ENCODE measurements around the gene AIF1L. TPM values are rescaled to one million over a fixed set of nuclear protein-coding genes. Genes with fewer than 3 reads are reported as not detected.

The AIF1L gene
- total and polyA plus RNA-seq, 2 of the 4 experiments (the other 2 are of a cell fraction), result 0.18 to 0.19 TPM

DNA sequence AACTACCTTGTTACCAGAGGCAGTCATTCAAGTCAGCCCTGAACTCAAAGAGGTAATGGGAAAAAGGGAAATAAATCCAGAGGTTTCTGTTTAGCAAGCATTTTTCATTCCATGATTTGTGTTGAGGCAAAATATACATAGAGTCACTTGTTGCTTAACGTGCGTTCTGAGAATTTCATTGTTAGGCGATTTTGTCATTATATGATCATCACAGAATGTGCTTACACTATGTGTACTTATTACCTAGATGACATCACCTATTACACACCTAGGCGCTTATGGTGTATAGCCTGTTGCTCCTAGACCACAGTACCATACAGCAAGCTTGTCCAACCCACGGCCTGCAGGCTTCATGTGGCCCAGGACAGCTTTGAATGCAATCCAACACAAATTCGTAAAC, 65.3 kb downstream of the AIF1L start:
- Histone ChIP-seq H3K56ac (ENCODE audit: extremely low read depth, insufficient read depth, low read length) (no peak overlapping the region), H3K79me1 (ENCODE audit: low read depth in 1 of 2, low read length in 2 of 2) (peaks cover 2 to 6% of the 10 kb centered on the region in 2 experiments; a peak in 1 of 4 replicates), H3K4me1 (ENCODE audit: control insufficient read depth, insufficient read depth, low read length) (no peaks in the 10 kb centered on the region), H3K18ac (ENCODE audit: low read depth, low read length) (no peak overlapping the region), H3K4ac (ENCODE audit: low read depth, low read length) (no peak overlapping the region), H2BK15ac (ENCODE audit: low read depth, low read length) (no peak overlapping the region), H3K4me3 (ENCODE audit: insufficient read depth, low read depth, low read length) (no peak overlapping the region), H3K27me3 (ENCODE audit: control insufficient read depth, insufficient read depth, low read length) (no peaks in the 10 kb centered on the region), H3K4me2 (ENCODE audit: low read depth, low read length) (no peak overlapping the region), H3K14ac (replicated peaks; ENCODE audit: low read depth, low read length) (no peak overlapping the region), H4K8ac (ENCODE audit: low read depth in 2 of 2, low read length in 2 of 2) (no peak overlapping the region), H2BK120ac (ENCODE audit: low read depth, low read length) (no peak overlapping the region), H3K9ac (ENCODE audit: low read depth, low read length) (no peak overlapping the region), H4K5ac (ENCODE audit: low read depth, low read length) (no peak overlapping the region), H3K27ac (ENCODE audit: insufficient read depth, low read length) (no peak overlapping the region), H4K20me1 (ENCODE audit: insufficient read depth, low read length) (0 out of 2 replicates have a peak, but pooled peaks cover 4% of the 10 kb centered on the region), H3K9me3 (ENCODE audit: control insufficient read depth, insufficient read depth, low read length) (no peaks in the 10 kb centered on the region), H2AK9ac (replicated peaks; ENCODE audit: low read depth, low read length, poor library complexity) (no peak overlapping the region), H2AK5ac (ENCODE audit: low read depth, low read length) (no peak overlapping the region), H3K23ac (ENCODE audit: low read depth, low read length) (no peak overlapping the region), H3K36me3 (ENCODE audit: control insufficient read depth, insufficient read depth, low read length) (peaks cover 44% of the 10 kb centered on the region), H3K9me1 (ENCODE audit: insufficient read depth, low read length) (no peaks in the 10 kb centered on the region), H2AFZ (replicated peaks; ENCODE audit: low read length, poor library complexity) (no peak overlapping the region), H2BK20ac (ENCODE audit: low read depth, low read length) (no peak overlapping the region), H4K91ac (ENCODE audit: insufficient read depth, low read depth, low read length) (no peak overlapping the region), H2BK5ac (ENCODE audit: low read depth, low read length, poor library complexity, severe bottlenecking) (no peak overlapping the region)
- BruUV-seq (replicated peaks), result no TSS peak
- WGBS, 2 experiments (ENCODE audit: extremely low coverage in 2 of 2, insufficient read length in 1 of 2), result 100% methylated on average over 2 of the region's 6 CpGs; no CpG with 5 or more reads in 1 of the 2 experiments
- ChIA-PET POLR2A (ENCODE audit: unreplicated experiment) (no interaction called here), CTCF (interaction anchor here (0.6 kb wide), 1 partner anchor 309 kb away, joined by 5 read pairs; no protein-coding TSS in a partner anchor)
- no peak for TF ChIP-seq BHLHE40 (IDR thresholded peaks at IDR 0.05; ENCODE audit: low read depth, low read length)
- no peak for TF ChIP-seq MAZ (IDR thresholded peaks at IDR 0.05; ENCODE audit: borderline replicate concordance, low read depth, low read length)
- no peak for TF ChIP-seq MXI1 (IDR thresholded peaks at IDR 0.05; ENCODE audit: borderline replicate concordance, low read depth, low read length)
- TF ChIP-seq RAD21 (IDR thresholded peaks at IDR 0.05; ENCODE audit: low read length), result no peak
- TF ChIP-seq, protein P1, sequence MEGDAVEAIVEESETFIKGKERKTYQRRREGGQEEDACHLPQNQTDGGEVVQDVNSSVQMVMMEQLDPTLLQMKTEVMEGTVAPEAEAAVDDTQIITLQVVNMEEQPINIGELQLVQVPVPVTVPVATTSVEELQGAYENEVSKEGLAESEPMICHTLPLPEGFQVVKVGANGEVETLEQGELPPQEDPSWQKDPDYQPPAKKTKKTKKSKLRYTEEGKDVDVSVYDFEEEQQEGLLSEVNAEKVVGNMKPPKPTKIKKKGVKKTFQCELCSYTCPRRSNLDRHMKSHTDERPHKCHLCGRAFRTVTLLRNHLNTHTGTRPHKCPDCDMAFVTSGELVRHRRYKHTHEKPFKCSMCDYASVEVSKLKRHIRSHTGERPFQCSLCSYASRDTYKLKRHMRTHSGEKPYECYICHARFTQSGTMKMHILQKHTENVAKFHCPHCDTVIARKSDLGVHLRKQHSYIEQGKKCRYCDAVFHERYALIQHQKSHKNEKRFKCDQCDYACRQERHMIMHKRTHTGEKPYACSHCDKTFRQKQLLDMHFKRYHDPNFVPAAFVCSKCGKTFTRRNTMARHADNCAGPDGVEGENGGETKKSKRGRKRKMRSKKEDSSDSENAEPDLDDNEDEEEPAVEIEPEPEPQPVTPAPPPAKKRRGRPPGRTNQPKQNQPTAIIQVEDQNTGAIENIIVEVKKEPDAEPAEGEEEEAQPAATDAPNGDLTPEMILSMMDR (conservative IDR thresholded peaks at IDR 0.05; ENCODE audit: low read depth, low read length), result no peak
- TF ChIP-seq NFE2L2 (IDR thresholded peaks at IDR 0.05; ENCODE audit: low read depth, low read length), result no peak
- TF ChIP-seq, protein P2, sequence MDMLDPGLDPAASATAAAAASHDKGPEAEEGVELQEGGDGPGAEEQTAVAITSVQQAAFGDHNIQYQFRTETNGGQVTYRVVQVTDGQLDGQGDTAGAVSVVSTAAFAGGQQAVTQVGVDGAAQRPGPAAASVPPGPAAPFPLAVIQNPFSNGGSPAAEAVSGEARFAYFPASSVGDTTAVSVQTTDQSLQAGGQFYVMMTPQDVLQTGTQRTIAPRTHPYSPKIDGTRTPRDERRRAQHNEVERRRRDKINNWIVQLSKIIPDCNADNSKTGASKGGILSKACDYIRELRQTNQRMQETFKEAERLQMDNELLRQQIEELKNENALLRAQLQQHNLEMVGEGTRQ (IDR thresholded peaks at IDR 0.05; ENCODE audit: low read depth, low read length), result no peak
- TF ChIP-seq RCOR1 (IDR thresholded peaks at IDR 0.05; ENCODE audit: insufficient replicate concordance, low read length), result no peak
- TF ChIP-seq MAFK (IDR thresholded peaks at IDR 0.05; ENCODE audit: low read depth, low read length), result no peak
- TF ChIP-seq RFX5 (IDR thresholded peaks at IDR 0.05; ENCODE audit: low read depth, low read length), result no peak
- no peak for TF ChIP-seq POLR2A (IDR thresholded peaks at IDR 0.05; ENCODE audit: low read depth, low read length)
- no peak for TF ChIP-seq FOS (IDR thresholded peaks at IDR 0.05; ENCODE audit: low read depth, low read length)
- no peak for TF ChIP-seq SMC3 (IDR thresholded peaks at IDR 0.05; ENCODE audit: low read depth, low read length)
- TF ChIP-seq, protein P3, sequence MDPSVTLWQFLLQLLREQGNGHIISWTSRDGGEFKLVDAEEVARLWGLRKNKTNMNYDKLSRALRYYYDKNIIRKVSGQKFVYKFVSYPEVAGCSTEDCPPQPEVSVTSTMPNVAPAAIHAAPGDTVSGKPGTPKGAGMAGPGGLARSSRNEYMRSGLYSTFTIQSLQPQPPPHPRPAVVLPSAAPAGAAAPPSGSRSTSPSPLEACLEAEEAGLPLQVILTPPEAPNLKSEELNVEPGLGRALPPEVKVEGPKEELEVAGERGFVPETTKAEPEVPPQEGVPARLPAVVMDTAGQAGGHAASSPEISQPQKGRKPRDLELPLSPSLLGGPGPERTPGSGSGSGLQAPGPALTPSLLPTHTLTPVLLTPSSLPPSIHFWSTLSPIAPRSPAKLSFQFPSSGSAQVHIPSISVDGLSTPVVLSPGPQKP (IDR thresholded peaks at IDR 0.05; ENCODE audit: borderline replicate concordance, low read depth, low read length), result no peak
- no peak for TF ChIP-seq CHD1 (IDR thresholded peaks at IDR 0.05; ENCODE audit: low read depth, low read length)
- TF ChIP-seq CEBPB (IDR thresholded peaks at IDR 0.05; ENCODE audit: low read depth, low read length), result no peak
- dilution Hi-C loops (cut with HindIII; ENCODE audit: low sequenced_read_pairs, unreplicated experiment), result no loop called here
- intact Hi-C loops (cut with micrococcal nuclease), result no loop called here
- DNase-seq (no peak), ATAC-seq (ENCODE audit: low read depth) (no peak)
- in situ Hi-C loops (cut with MboI; ENCODE audit: low sequenced_read_pairs), result no loop called here

Measured in IMR-90 (cell line).